NCI-H2227 (cell line): Measurements from ENCODE around the gene MED15.
"Not testable (repeated sequence)": the region's sequence is repeated elsewhere in the genome, so short reads cannot be mapped to it uniquely, and the experiment has no call there.

Experiments used
- DNase-seq: peaks from one replicate; lab custom pipeline; 2025; ENCODE audit not compliant: unreplicated experiment; lab: John Stamatoyannopoulos, UW

MED15 gene

GRCh38 chr22:20619045-20619892 lies 111.9 kb downstream of the MED15 start:
- DNase-seq, result no peak

GRCh38 chr22:20619893-20620194 lies 112.4 kb downstream of the MED15 start:
- DNase-seq, result not testable (repeated sequence)

- no peak for DNase-seq
Measured at GRCh38 chr22:20621162-20621561, 113.8 kb downstream of the MED15 start.

GRCh38 chr22:20622650-20623339 lies 115.4 kb downstream of the MED15 start:
- no peak for DNase-seq

- DNase-seq, result no peak
Measured at GRCh38 chr22:20624161-20624616, 116.8 kb downstream of the MED15 start.

- DNase-seq, result no peak
Measured at GRCh38 chr22:20625270-20625669, 117.9 kb downstream of the MED15 start.

- no peak for DNase-seq
Measured at GRCh38 chr22:20626811-20627210, 119.4 kb downstream of the MED15 start.

- DNase-seq, result no peak
Measured at GRCh38 chr22:20627432-20627831, 120.0 kb downstream of the MED15 start.

GRCh38 chr22:20628081-20628939 lies 120.9 kb downstream of the MED15 start:
- DNase-seq, result no peak

- no peak for DNase-seq
Measured at GRCh38 chr22:20629401-20629800, 122.0 kb downstream of the MED15 start.

- DNase-seq, result no peak
Measured at GRCh38 chr22:20630873-20631617, 123.6 kb downstream of the MED15 start.

GRCh38 chr22:20632082-20632481 lies 124.7 kb downstream of the MED15 start:
- no peak for DNase-seq

- DNase-seq, result no peak
Measured at GRCh38 chr22:20632518-20632917, 125.1 kb downstream of the MED15 start.

GRCh38 chr22:20634560-20635226 lies 127.3 kb downstream of the MED15 start:
- no peak for DNase-seq

- no peak for DNase-seq
Measured at GRCh38 chr22:20635227-20635591, 127.8 kb downstream of the MED15 start.

GRCh38 chr22:20636075-20636812 lies 128.8 kb downstream of the MED15 start:
- no peak for DNase-seq

- no peak for DNase-seq
Measured at GRCh38 chr22:20636945-20637344, 129.5 kb downstream of the MED15 start.
